GM23338 (cell line): ENCODE measurements around the gene SSTR1. TPM values are rescaled to one million over a fixed set of nuclear protein-coding genes. Genes with fewer than 3 reads are reported as not detected.

Experiments
- CREB1 ChIP-seq: fragments of 250-450 bp; sonication (Bioruptor Pico); IDR thresholded peaks from 2 replicates; pipeline ENCODE4 v1.5.0; 2020; ENCODE audit warnings: low read depth, mild to moderate bottlenecking, moderate library complexity
- ETS1 ChIP-seq: IDR thresholded peaks from 2 replicates; pipeline ENCODE4 v1.6.1; 2016; ENCODE audit warnings: antibody characterized with exemption
- EZH2 ChIP-seq: fragments of 200-600 bp; sonication (generic); IDR thresholded peaks from one replicate; pipeline ENCODE4 v1.8.0; 2017; ENCODE audit warnings: antibody characterized with exemption, mild to moderate bottlenecking, low read depth; ENCODE audit not compliant: unreplicated experiment
- POLR2AphosphoS5 ChIP-seq: IDR thresholded peaks from 2 replicates; pipeline ENCODE4 v1.6.1; 2016; ENCODE audit warnings: antibody characterized with exemption, low read depth
- REST ChIP-seq: IDR thresholded peaks from one replicate; pipeline ENCODE4 v1.6.1; 2018; ENCODE audit warnings: antibody characterized with exemption; ENCODE audit not compliant: unreplicated experiment
- ZNF114 ChIP-seq: fragments of 250-450 bp; sonication (Bioruptor Pico); IDR thresholded peaks from 2 replicates; pipeline ENCODE4 v1.5.0; 2020; ENCODE audit warnings: mild to moderate bottlenecking, moderate library complexity
- ZNF462 ChIP-seq: fragments of 250-450 bp; sonication (Bioruptor Pico); IDR thresholded peaks from 2 replicates; pipeline ENCODE4 v1.5.0; 2020; ENCODE audit warnings: mild to moderate bottlenecking, moderate library complexity
- polyA plus RNA-seq: library from polyadenylated mRNA; unstranded; fragments of >200 nt; fragmentation: Nextera tagmentation; extraction: Ambion mirVana; gene quantifications from 2 replicates; pipeline ENCODE4 v1.2.1, GENCODE V29; 2016
- total RNA-seq: library from RNA; depleted of rRNA; stranded (reverse); fragments of >200 nt; shearing (Covaris generic); gene quantifications from 2 replicates; pipeline ENCODE4 v1.2.3, GENCODE V29; 2014

The SSTR1 gene
- total and polyA plus RNA-seq, 2 experiments from 2014 or later = 0.42 to 0.80 TPM

- TF ChIP-seq ZNF462 (CRISPR knock-in tag) = no peak
- TF ChIP-seq CREB1 (CRISPR knock-in tag) = no peak
- no peak for TF ChIP-seq EZH2
- no peak for TF ChIP-seq REST
- no peak for TF ChIP-seq POLR2AphosphoS5
- TF ChIP-seq ZNF114 (CRISPR knock-in tag) = no peak
- TF ChIP-seq ETS1 = no peak
Observed at GRCh38 chr14:38252066-38252710, 44.5 kb downstream of the SSTR1 start (continued).
